HG02798 (cell line): Measurements from ENCODE around the gene GTF2H2C_2.
A peak's percentile ranks its signal among the peaks of the same experiment; 100 is the strongest.
"Not testable (repeated sequence)": the region's sequence is repeated elsewhere in the genome, so short reads cannot be mapped to it uniquely, and the experiment has no call there.

ENCODE experiments used
- ATAC-seq: cut with Tn5 transposase; IDR thresholded peaks from one replicate; pipeline ENCODE4 v1.9.1; 2021; ENCODE audit warnings: mild to moderate bottlenecking; ENCODE audit not compliant: unreplicated experiment, poor library complexity

The GTF2H2C_2 gene

GRCh38 chr5:70415117-70415516, at the start of gene GTF2H2C_2:
Gene GTF2H2C_2 (plus strand): TSS chr5:70415368.
- peak; percentile 98 for ATAC-seq

- peak; percentile 79 for ATAC-seq
Observed at GRCh38 chr5:70400984-70401686, 14.0 kb upstream of the GTF2H2C_2 start.

- not testable (repeated sequence) for ATAC-seq
Observed at GRCh38 chr5:70421322-70421721, 6.2 kb downstream of the GTF2H2C_2 start.

- not testable (repeated sequence) for ATAC-seq
Observed at GRCh38 chr5:70423215-70423614, 8.0 kb downstream of the GTF2H2C_2 start.

GRCh38 chr5:70438518-70438917, 23.4 kb downstream of the GTF2H2C_2 start:
- not testable (repeated sequence) for ATAC-seq

GRCh38 chr5:70449565-70449964, 34.4 kb downstream of the GTF2H2C_2 start:
- ATAC-seq = not testable (repeated sequence)

GRCh38 chr5:70451249-70451984, 36.2 kb downstream of the GTF2H2C_2 start:
- ATAC-seq = not testable (repeated sequence)

- peak; percentile 90 for ATAC-seq
Observed at GRCh38 chr5:70457093-70457492, 41.9 kb downstream of the GTF2H2C_2 start.

GRCh38 chr5:70459188-70459587, 44.0 kb downstream of the GTF2H2C_2 start:
- ATAC-seq = not testable (repeated sequence)

- not testable (repeated sequence) for ATAC-seq
Observed at GRCh38 chr5:70461984-70462383, 46.8 kb downstream of the GTF2H2C_2 start.

- ATAC-seq = not testable (repeated sequence)
Observed at GRCh38 chr5:70464019-70464637, 49.0 kb downstream of the GTF2H2C_2 start.

GRCh38 chr5:70469926-70470509, 54.9 kb downstream of the GTF2H2C_2 start:
- ATAC-seq = not testable (repeated sequence)
